Stimulated activated effector memory CD8-positive, alpha-beta T cell treated with anti-CD3 and anti-CD28 coated beads, Interleukin-12 subunit alpha, Interleukin-12 subunit beta, amount 100 ng/mL, for 72 hours (primary cell): ENCODE results near the gene PVALEF.
"Not testable (repeated sequence)": the region's sequence is repeated elsewhere in the genome, so short reads cannot be mapped to it uniquely, and the experiment has no call there.

ENCODE experiments used
- ATAC-seq: fragments of 150-1000 bp; cut with Tn5 transposase; 2 replicates; pipeline ENCODE4 v1.10.0; 2021
- DNase-seq, 2 donors: peaks; one replicate each; pipeline ENCODE4 v3.0.0; 2021 to 2022; ENCODE audit warnings: low spot score in 2 of 2
- H3K27ac Mint-ChIP-seq: one replicate; pipeline ENCODE4 v1.8.0; 2022; ENCODE audit warnings: mild to moderate bottlenecking, mixed read lengths
- H3K36me3 Mint-ChIP-seq: one replicate; pipeline ENCODE4 v1.8.0; 2022; ENCODE audit warnings: mild to moderate bottlenecking, mixed read lengths
- H3K4me1 Mint-ChIP-seq: one replicate; pipeline ENCODE4 v1.8.0; 2022; ENCODE audit warnings: mixed read lengths
- H3K4me3 Mint-ChIP-seq: one replicate; pipeline ENCODE4 v1.8.0; 2022; ENCODE audit warnings: mild to moderate bottlenecking, mixed read lengths
- H3K9me3 Mint-ChIP-seq: one replicate; pipeline ENCODE4 v1.8.0; 2022; ENCODE audit warnings: mixed read lengths

PVALEF gene

DNA sequence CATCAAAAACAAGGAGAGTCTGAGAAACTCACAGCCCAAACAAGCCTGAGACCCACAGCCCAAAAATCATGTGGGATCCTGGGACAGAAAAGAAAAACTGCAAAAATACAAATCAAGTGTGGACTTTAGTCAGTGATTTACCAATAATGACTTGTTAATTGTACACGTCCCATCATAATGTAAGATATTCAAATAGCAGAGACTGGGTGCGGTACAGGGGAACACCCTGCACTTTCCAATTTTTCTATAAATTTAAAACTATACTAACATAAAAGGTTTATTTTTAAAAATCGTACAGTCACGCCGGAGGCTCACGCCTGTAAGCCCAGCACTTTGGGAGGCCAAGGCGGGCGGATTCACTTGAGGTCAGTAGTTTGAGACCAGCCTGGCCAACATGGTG, 48.7 kb downstream of the PVALEF start:
- DNase-seq = no peak
- H3K4me1 Mint-ChIP-seq = no peaks in the 10 kb centered on the region
- no peak overlapping the region for H3K4me3 Mint-ChIP-seq
- H3K36me3 Mint-ChIP-seq = no peaks in the 10 kb centered on the region
- ATAC-seq = no peak
- no peaks in the 10 kb centered on the region for H3K9me3 Mint-ChIP-seq
- H3K27ac Mint-ChIP-seq = no peak overlapping the region

- ATAC-seq (no peak), DNase-seq (no peak)
- Mint-ChIP-seq H3K9me3 (no peaks in the 10 kb centered on the region), H3K4me1 (peaks cover 11% of the 10 kb centered on the region), H3K27ac (no peak overlapping the region), H3K36me3 (peaks cover 6% of the 10 kb centered on the region), H3K4me3 (no peak overlapping the region)
Observed at GRCh38 chr17:81217491-81217890, 52.2 kb downstream of the PVALEF start.

- H3K9me3 Mint-ChIP-seq = no peaks in the 10 kb centered on the region
- no peak overlapping the region for H3K4me3 Mint-ChIP-seq
- ATAC-seq (no peak), DNase-seq (no peak)
- H3K27ac Mint-ChIP-seq = no peak overlapping the region
- peaks cover 6% of the 10 kb centered on the region for H3K36me3 Mint-ChIP-seq
- peaks cover 13% of the 10 kb centered on the region for H3K4me1 Mint-ChIP-seq
Observed at GRCh38 chr17:81218459-81218858, 53.2 kb downstream of the PVALEF start.

GRCh38 chr17:81218991-81219390, 53.7 kb downstream of the PVALEF start:
- peaks cover 18% of the 10 kb centered on the region for H3K4me1 Mint-ChIP-seq
- no peaks in the 10 kb centered on the region for H3K9me3 Mint-ChIP-seq
- no peak for DNase-seq
- no peak overlapping the region for H3K27ac Mint-ChIP-seq
- H3K4me3 Mint-ChIP-seq = no peak overlapping the region
- ATAC-seq = no peak
- H3K36me3 Mint-ChIP-seq = peaks cover 10% of the 10 kb centered on the region

- no peak overlapping the region for H3K4me3 Mint-ChIP-seq
- H3K9me3 Mint-ChIP-seq = no peaks in the 10 kb centered on the region
- H3K27ac Mint-ChIP-seq = no peak overlapping the region
- H3K36me3 Mint-ChIP-seq = peaks cover 10% of the 10 kb centered on the region
- H3K4me1 Mint-ChIP-seq = peaks cover 19% of the 10 kb centered on the region
- no peak for ATAC-seq
- no peak for DNase-seq
Observed at GRCh38 chr17:81219476-81220180, 54.3 kb downstream of the PVALEF start.

GRCh38 chr17:81221371-81221841, 56.1 kb downstream of the PVALEF start:
- DNase-seq (no peak), ATAC-seq (no peak)
- Mint-ChIP-seq H3K27ac (no peak overlapping the region), H3K4me1 (peaks cover 19% of the 10 kb centered on the region), H3K36me3 (peaks cover 10% of the 10 kb centered on the region), H3K4me3 (peak overlapping the region; percentile 78), H3K9me3 (no peaks in the 10 kb centered on the region)

DNA sequence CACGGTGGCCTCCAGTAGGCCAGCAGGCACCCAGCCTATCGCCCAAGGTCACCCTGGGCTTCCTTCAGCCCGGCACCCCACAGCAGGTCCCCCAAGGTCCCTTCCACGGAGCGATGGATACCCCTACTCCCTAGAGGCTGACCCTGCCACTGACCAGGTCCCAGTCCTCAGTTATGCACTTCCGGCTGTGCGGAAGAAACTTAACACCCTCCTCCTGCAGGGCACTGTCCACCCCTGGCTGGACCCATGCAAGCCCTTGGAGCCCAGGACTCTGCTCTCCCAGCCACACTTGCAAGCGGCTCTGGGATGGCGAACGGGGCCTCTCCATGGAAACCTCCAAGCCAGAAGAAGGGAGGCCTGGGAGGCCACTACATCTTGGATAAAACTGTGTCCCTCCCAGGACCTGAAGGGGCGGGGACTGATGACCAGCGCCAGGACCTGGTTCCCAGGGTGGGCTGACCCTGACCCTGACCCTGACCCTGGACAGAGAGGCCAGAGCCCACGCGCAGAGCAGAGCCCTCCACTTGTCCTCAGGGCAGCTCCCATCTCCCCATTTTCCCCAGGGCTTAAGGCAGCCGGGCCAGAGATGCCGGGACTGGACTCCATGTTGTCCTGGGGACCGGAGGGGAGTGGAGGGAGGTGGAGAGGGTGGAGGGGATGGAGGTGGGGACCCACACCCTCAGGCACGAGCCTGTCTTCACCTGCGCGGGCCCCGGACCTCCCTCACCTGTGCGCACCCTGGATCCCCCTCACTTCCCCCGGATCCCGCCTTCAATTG, 56.7 kb downstream of the PVALEF start:
- DNase-seq (no peak), ATAC-seq (no peak)
- Mint-ChIP-seq H3K4me1 (peaks cover 19% of the 10 kb centered on the region), H3K27ac (no peak overlapping the region), H3K9me3 (no peaks in the 10 kb centered on the region), H3K36me3 (peaks cover 10% of the 10 kb centered on the region), H3K4me3 (peak overlapping the region; percentile 78)

DNA sequence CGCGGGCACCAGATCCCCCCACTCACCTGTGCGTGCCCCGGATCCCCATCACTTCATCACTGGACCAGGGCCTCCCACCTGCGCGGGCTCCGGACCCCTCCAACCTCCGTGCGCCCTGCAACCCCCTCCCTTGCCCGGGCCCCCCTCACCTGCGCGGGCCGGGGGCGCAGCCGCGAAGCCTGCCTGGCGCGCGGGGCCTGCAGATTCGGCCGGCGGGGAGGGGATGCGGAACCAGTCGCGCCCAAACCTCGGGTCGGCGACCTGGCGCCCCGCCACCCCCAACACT, 57.3 kb downstream of the PVALEF start:
- Mint-ChIP-seq H3K4me1 (peaks cover 22% of the 10 kb centered on the region), H3K36me3 (peaks cover 10% of the 10 kb centered on the region), H3K4me3 (peak overlapping the region; percentile 78), H3K27ac (peak overlapping the region; percentile 85), H3K9me3 (no peaks in the 10 kb centered on the region)
- DNase-seq (no peak), ATAC-seq (no peak)

- peak within 1 kb of the TSS; percentile 85 for H3K27ac Mint-ChIP-seq
- no peaks in the 10 kb centered on the region for H3K9me3 Mint-ChIP-seq
- DNase-seq (peak; percentile 100), ATAC-seq (peak; percentile 96)
- H3K36me3 Mint-ChIP-seq = peaks cover 10% of the 10 kb centered on the region
- peaks cover 28% of the 10 kb centered on the region for H3K4me1 Mint-ChIP-seq
- peak within 1 kb of the TSS; percentile 78 for H3K4me3 Mint-ChIP-seq
Observed at GRCh38 chr17:81222906-81223761, 57.8 kb downstream of the PVALEF start, which contains the start of gene CEP131. TSS of gene CEP131 (minus strand) at chr17:81222965. CDS start at chr17:81220056, 2,909 bp downstream.

DNA sequence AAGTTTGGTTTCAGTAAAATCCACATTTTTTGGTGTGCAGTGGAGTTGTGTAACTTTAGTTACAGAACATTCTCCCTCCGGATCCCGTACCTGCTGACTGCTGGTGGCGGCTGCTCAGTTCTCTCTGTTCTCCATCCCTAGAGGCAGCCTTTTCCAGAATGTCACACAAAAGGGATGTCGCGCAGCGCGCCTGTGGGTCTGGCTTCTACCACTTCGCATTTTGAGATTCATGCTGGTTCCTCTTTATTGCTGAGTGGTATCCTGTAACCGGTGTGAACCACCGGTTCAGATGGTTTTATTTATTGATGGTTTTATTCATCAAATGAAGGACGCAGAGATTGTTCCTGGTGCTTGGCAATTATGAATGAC, 58.4 kb downstream of the PVALEF start:
- H3K9me3 Mint-ChIP-seq = no peaks in the 10 kb centered on the region
- peaks cover 28% of the 10 kb centered on the region for H3K4me1 Mint-ChIP-seq
- H3K36me3 Mint-ChIP-seq = peaks cover 10% of the 10 kb centered on the region
- DNase-seq (no peak), ATAC-seq (no peak)
- peak overlapping the region; percentile 78 for H3K4me3 Mint-ChIP-seq
- peak overlapping the region; percentile 85 for H3K27ac Mint-ChIP-seq

- ATAC-seq, H3K9me3 Mint-ChIP-seq: not testable (repeated sequence)
- H3K27ac Mint-ChIP-seq = peak overlapping the region; percentile 0
Observed at GRCh38 chr17:81227630-81228029, 62.3 kb downstream of the PVALEF start.

DNA sequence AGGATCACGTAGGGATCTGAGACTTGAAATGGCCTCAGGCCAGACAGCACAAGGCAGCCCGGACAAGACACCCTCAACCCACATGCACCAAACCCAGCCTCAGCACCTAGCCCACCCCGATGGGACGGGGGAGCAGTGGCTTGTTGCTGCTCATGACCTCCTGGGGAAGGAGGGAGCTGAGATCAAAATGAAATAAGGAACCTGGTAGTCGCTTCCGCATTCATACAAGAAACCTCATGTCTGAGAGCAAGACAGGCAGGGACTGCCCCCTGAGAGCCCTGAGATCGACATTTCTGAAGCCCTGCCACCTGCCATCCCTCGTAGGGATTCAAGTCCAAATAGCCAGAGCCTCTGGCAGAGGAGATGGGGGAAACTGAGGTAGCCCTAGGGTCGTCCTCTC, 63.1 kb downstream of the PVALEF start:
- H3K4me1 Mint-ChIP-seq = peaks cover 23% of the 10 kb centered on the region
- H3K27ac Mint-ChIP-seq = peak overlapping the region; percentile 0
- no peaks in the 10 kb centered on the region for H3K9me3 Mint-ChIP-seq
- H3K36me3 Mint-ChIP-seq = peaks cover 13% of the 10 kb centered on the region
- no peak for ATAC-seq
- DNase-seq = no peak
- H3K4me3 Mint-ChIP-seq = no peak overlapping the region

More at GRCh38 chr17:81227630-81228029, 62.3 kb downstream of the PVALEF start:
- not testable (repeated sequence) for DNase-seq, H3K4me3 Mint-ChIP-seq
- Mint-ChIP-seq H3K4me1 (peaks cover 25% of the 10 kb centered on the region), H3K36me3 (peaks cover 13% of the 10 kb centered on the region)

DNA sequence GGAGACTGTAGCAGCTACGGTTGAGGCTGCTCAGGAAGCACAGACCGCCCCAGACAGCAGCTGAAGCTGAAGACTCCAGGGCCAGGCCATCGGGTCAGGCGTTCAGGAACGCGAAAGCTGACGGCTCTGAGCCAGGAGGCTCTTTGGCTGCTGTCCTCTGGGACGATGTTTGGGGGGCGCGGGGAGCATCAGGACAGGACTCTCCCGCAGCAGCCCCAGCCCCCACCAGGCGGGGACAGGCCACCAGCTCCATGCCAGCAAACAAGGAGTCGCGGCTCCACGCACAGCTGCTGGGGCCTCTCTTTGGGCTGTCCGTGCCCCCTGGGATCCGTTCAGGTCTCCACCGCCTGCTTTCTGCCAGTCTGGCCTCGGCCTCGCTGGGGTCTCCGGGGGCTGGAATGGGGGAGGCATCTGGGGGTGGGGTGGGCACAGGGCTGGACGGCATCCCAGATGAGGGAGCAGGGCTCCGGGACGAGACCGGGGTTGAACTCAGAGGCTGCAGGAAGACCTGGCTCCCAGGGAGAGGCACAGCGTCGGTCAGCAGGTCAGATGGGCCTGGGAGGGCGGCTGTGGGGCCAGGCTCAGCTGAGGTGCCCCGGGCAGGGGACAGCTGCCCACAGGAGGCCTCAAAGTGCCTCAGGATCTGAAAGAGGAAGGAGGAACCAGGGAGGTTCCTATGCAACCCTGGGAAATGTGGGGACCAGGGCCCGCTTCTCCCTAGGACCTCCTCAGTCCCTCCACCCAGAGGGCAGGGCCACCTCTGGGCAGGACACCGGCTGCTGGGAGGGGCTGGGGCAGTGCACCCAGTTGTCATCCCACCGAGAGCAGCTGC, 63.7 kb downstream of the PVALEF start:
- H3K4me3 Mint-ChIP-seq = no peak overlapping the region
- peaks cover 16% of the 10 kb centered on the region for H3K4me1 Mint-ChIP-seq
- H3K36me3 Mint-ChIP-seq = peaks cover 8% of the 10 kb centered on the region
- DNase-seq (no peak), ATAC-seq (no peak)
- H3K27ac Mint-ChIP-seq = peak overlapping the region; percentile 30
- no peaks in the 10 kb centered on the region for H3K9me3 Mint-ChIP-seq

DNA sequence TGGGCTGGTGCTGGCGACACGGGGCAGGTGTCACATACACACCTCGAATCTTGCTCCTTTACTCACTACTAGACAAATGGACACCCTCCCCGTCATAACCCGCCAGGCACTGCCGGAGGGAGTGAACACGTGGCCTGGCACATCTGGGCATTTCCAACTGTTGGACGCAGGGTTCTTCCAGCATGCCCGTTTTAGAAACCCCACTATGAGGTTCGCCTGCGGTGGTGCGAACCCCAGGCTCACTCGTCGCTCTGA, 64.3 kb downstream of the PVALEF start:
- no peak overlapping the region for H3K4me3 Mint-ChIP-seq
- DNase-seq = no peak
- no peak for ATAC-seq
- H3K4me1 Mint-ChIP-seq = peaks cover 20% of the 10 kb centered on the region
- H3K36me3 Mint-ChIP-seq = peaks cover 8% of the 10 kb centered on the region
- no peaks in the 10 kb centered on the region for H3K9me3 Mint-ChIP-seq
- peak overlapping the region; percentile 30 for H3K27ac Mint-ChIP-seq
